HG02852 (cell line): Measurements from ENCODE around the gene TNFRSF1A.

ENCODE experiments used
- ATAC-seq: cut with Tn5 transposase; IDR thresholded peaks from one replicate; pipeline ENCODE4 v1.9.1; 2021; ENCODE audit warnings: mild to moderate bottlenecking, moderate library complexity; ENCODE audit not compliant: unreplicated experiment

The TNFRSF1A gene

DNA sequence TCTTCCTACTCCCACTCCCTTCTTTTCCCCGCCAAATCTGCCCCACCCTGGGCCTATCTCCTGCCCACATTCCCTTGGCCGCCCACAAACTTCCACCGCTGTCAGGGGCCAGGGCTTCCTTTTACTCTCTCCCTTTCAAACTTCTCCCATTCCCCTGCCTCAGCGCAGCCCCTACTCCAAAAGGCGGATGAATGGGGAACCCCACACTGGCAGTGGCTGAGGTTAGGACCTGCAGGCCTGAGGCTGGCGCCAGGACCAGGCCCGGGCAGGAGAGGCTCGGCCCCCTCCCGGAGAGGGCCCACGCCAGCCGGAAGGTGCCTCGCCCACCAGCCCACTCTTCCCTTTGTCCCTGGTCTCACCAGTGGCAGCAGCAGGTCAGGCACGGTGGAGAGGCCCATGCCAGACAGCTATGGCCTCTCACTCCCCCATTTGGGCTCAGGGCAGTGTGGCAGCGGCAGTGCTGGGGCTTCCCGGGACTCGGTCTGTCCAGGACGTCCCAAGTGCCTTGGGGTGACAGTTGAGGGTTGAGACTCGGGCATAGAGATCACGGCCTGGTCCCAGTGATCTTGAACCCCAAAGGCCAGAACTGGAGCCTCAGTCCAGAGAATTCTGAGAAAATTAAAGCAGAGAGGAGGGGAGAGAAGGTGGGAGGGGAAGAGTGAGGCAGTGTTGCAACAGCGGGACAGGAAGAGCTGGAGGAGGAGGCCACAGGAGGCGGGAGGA lies at the start of gene TNFRSF1A:
TNFRSF1A (minus strand) TSS at position 660 of the 723 bp plus-strand sequence; CDS start at position 398, 262 bp downstream.
- ATAC-seq: no peak

DNA sequence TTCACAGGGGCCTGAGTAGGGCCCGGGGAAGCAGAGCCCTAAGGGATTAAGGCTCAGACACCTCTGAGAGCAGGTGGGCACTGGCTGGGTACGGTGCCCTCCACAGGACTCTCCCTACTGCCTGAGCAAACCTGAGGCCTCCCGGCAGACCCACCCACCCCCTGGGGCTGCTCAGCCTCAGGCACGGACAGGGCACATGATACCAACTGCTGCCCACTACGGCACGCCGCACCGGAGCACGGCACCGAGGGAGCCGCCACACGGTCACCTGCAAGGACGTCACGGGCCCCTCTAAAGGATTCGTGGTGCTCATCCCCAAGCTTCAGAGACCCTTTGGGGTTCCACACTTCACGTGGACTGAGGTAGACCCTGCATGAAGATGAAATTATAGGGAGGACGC lies 49.1 kb upstream of the TNFRSF1A start:
- no peak for ATAC-seq

DNA sequence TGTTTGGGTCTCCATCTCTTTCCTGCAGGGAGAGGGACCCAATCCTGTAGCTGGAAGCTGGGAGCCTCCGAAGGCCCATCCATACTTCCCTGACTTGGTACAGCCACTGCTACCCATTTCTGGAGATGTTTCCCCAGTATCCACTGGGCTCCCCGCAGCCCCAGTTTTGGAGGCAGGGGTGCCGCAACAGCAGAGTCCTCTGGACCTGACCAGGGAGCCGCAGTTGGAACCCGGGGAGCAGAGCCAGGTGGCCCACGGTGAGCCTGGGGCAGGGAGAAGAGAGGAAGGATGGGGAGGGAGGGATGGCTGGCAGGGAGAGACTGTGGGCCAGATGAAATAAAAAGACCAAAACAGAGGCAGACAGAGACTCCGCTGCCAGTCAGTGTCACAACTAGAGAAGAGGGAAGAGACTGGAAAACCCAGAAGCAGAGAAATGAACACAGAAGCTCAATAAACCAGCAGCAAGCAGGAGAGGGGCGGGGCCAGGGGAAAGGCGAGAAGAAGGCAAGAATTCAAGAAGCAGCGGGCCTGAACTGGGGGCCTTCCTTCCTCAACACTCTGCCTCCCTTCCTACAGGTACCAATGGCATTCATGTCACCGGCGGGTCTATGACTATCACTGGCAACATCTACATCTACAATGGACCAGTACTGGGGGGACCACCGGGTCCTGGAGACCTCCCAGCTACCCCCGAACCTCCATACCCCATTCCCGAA lies 48.4 kb upstream of the TNFRSF1A start:
- ATAC-seq: no peak

DNA sequence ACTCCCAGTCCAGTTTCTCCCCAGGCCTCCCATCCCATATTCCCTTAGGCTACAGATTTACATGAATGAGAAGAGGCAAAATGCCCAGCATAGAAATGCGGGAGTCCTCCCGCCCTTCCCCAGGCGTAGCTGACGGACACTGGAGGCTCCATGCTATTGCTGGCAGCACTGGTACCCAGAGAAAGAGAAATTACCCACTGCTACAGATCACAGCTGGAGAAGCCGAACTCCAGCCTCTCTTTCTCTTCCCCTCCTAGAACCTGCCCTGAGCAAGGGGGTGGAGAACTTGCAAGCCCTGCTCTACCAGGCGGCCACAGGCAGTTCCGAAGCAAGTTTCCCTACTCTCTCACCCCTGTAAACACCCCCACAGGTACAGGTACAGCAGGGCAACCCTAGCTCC lies 45.7 kb upstream of the TNFRSF1A start:
- no peak for ATAC-seq

DNA sequence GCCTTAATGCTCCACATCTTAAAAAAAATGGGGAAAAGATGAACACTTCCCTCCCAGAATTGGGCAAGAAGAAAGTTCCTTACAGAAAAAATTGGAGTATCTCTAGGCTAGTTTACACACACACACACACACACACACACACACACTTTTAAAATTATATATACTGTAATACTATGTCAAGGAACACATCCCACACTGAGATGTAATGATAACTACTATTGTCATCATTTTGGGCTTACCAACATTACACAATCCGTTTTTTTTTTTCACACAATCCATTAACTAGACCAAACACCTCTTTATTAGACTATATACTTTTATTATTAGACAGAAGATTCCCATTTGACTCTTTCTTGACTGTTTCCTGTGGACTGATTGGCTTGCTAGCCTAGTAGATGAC lies 44.6 kb upstream of the TNFRSF1A start:
- ATAC-seq: no peak

DNA sequence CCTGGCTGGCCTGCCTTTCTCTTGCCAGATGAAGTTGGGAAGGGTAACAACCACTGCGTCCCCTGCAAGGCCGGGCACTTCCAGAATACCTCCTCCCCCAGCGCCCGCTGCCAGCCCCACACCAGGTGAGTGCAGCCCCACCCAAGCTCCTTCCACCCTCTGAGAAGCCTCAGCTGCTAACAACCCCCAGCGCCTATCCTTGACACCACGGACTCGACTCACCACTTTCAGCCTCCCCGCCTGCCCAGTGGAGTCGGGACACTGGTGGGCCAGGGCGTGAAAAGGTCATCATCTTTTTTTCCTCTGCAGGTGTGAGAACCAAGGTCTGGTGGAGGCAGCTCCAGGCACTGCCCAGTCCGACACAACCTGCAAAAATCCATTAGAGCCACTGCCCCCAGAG lies 44.2 kb upstream of the TNFRSF1A start:
- no peak for ATAC-seq

DNA sequence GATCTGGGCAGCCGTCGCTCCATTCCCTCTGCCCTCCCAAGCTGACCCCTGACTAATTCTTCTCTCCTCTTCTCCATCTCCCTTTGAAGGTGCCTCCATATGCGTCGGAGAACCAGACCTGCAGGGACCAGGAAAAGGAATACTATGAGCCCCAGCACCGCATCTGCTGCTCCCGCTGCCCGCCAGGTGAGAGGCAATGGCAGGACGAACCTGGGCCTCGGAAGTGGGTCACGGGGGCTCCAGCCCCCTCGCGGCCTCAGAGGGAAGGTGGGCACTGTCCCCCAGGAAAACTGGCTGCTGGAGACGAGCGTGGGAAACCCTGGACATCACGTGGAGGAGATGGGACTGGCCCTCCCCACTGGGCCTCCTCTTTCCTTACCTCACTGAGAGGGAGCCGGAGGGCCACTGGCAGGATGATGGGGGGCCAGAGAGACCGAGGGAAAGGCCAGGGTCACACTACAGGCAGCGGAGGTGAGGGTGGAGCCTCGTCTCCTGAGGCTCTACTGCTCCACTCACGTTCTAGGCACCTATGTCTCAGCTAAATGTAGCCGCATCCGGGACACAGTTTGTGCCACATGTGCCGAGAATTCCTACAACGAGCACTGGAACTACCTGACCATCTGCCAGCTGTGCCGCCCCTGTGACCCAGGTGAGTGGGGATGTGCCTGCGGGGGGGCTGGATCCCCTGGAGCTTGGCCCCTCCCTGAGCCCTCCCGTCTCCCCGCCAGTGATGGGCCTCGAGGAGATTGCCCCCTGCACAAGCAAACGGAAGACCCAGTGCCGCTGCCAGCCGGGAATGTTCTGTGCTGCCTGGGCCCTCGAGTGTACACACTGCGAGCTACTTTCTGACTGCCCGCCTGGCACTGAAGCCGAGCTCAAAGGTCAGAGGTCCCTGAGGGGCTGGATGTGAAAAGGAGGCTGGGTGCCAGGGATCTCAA lies 42.9 kb upstream of the TNFRSF1A start:
- no peak for ATAC-seq

DNA sequence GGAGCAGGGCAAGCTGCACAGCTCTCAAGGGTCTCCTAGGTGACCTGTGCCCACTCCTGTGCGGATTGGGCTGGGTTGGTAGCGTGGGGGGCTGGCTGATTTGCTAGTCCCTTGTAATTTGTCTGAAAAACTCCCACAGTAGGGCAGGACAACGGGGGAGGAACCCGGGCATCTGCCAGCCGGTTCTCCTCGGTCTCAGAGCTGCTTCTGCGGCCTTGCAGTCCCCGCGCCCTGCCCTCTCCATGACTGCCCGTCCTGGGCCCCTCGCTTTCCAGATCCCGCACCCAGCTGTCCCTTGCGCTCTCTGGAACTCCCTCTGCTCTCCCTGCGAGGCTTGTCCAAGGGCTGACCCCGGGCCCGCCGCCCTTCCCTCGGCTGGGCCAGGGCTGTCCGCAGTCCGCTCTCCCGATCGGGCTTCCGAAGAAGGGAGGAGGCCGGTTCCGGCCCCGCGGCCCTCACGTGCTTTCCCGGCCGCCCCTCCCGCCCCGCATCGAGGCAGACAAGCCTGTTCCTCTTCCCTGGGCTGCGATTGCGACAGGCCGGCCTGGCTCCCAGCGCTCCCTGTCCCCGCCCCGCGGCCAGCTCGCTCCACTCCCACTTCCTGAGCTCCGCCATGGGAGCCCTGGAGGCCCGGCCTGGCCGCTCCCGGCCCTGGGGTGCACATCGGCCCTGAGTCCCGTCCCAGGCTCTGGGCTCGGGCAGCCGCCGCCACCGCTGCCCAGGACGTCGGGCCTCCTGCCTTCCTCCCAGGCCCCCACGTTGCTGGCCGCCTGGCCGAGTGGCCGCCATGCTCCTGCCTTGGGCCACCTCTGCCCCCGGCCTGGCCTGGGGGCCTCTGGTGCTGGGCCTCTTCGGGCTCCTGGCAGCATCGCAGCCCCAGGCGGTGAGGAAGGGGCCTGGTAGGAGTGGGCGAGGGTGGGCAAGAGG lies 42.0 kb upstream of the TNFRSF1A start, which contains the start of gene LTBR:
LTBR (plus strand) TSS at position 591 of the 927 bp plus-strand sequence; CDS start at position 788, 197 bp downstream.
- ATAC-seq: no peak

DNA sequence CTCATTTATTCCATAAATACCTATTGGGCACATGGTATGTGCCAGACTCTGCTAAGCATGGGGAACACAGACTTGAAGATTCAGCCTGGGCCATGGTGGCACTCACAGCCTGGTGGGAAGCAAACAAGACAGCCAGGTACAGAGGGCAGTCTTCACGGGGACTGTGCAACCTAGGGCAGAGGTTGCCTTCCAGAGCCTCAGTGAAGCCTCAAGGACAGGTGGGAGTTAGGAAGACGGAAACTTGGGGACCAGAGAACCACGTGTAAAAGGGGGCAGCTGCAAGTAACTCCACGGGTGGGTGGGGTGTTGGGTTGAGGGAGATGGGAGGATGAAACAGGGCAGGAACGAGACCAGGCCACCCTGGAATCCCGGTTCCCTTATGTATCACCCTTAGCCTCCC lies 41.1 kb upstream of the TNFRSF1A start:
- no peak for ATAC-seq

DNA sequence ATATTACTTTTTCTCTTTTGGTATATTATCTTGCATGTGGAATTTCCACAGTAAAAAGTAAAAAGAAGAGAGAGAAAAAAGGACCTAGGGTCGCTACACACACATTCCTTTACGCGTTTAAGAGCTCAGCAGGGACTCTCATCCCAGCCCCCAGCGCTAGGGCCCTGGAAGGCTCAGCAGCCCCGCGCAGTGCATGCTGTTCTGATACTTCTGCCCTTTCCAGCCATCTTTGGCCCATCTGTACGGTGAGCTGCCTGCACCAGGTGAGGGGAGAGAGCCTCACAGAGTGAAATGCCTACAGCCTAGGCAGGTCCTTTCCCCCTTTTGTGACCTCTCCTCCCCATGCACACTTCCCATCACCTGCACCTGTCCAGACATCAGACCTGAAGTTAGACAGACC lies 40.5 kb upstream of the TNFRSF1A start:
- ATAC-seq: no peak

DNA sequence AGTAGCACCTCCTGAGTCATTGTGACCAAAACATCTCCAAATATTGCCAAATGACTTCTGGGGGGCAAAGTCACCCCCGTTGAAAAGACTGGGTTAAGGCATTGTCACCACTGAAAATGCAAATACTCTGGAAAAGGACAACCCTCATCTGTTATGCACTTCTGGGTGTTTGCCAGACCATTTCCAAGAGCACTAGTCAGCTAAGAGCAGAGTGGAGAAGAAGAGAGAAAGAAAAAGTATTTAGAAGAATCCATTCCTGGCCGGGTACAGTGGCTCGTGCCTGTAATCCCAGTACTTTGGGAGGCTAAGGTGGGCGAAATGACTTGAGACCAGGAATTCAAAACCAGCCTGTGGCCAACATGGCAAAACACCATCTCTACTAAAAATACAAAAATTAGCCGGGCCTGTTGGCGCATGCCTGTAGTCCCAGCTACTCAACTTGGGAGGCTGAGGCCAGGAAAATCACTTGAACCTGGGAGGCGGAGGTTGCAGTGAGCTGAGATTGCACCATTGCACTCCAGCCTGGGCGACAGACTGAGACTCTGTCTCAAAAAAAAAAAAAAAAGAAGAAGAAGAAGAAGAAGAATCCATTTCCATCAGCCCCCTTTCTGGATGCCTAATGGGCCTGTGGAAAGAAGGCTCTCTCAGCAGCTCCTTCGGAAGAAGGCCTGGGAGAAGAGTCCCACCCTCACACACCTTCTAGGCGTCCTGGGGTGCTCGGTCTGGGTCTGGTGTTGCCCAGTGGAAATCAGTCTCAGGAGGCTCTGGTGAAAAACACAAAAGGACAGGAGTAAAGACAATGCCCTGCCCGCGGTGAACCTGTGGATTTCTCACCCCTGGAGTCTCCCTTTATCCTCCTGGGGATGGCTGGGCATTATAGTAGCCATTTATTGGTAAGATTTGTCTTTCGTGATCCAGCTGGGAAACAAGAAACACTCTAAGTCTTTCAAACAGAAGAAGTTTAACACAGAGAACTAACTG lies 38.6 kb upstream of the TNFRSF1A start:
- no peak for ATAC-seq

DNA sequence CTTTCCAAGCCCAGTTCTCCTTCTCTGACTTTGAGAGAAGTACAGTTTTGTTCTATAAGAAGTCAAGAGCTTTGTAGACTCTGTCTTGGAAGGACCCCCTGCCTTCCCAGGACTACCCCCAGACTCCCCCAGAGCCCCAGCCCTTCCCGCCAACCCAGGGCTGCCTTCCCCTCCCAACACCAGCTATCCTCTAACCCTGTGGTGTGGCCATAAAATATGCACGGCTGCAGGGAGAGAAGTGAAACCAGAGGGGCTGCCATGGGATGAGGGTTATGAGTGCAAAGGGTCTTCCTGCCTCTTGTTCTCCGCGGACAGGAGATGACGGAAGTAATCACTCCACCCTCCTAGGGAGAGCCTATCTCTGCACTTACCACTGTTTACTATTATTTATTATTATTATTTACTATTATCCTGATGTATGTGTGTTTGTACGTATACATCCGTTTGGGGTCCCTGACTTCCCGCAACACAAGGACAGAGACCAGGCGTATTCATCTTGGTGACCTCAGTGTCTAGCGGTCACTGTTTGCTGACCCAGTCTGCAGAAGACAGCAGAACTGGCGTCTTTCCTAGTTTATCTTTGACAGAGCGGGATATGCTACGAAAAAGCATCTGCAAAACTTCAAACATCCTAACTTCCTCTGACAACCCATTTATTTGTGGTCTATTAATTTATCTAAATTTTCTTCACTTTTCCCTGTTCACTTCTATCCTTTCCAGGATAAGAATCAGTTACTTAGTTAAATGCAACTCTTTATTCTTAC lies 37.0 kb upstream of the TNFRSF1A start:
- ATAC-seq: no peak

DNA sequence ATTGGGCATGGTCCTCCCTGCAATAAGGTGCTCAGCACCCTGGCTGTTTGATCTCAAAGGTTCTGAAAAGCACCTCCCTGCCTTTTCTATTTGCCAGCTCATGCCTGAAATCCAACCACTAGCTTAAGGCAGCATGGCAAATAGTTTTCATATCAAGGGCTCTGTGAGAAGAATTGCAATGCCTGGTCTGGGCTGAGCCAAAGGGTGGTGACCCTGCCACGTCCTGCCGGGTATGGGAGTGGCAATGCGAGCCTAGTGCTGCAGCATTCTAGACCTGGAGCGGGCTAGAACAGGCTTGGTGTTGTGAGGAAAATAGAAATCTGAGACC lies 35.8 kb upstream of the TNFRSF1A start:
- no peak for ATAC-seq

DNA sequence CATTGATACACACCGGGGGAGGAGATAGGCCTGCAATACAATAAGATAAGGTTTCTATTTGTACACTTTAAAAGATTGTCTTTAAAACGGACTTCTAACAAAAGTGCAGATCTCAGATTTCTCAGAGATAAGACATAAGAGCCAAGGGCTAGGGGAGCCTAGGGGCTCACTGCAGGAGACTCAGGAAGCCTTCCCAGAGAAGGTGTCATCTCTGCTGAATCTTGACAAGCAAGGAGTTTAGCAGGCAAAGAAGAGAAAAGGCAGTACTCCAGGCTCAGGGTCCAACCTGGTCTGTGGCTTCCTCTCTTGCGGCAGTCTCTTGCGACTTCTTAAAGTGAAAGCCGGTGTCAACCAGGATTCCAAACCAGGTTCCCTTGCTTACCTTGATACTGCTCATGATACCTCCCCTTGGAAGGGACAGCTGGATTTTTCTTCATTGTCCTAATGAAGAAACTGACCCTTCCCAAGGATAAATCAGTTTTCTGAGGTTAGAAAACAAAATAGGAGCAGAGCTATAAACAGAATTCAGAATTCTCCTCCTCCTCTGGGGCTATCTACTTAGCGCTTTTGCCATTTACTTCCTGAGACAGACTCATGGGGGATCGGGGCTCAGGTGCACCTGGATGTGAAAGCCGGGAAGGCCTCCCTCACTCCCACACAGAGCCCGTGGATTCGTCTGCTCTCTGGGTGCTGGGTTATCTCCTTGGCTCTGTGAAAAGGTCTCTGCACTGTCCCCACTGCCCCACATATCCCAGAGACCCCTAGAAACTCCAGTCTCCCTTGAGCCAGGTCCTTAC lies 35.2 kb upstream of the TNFRSF1A start:
- no peak for ATAC-seq

DNA sequence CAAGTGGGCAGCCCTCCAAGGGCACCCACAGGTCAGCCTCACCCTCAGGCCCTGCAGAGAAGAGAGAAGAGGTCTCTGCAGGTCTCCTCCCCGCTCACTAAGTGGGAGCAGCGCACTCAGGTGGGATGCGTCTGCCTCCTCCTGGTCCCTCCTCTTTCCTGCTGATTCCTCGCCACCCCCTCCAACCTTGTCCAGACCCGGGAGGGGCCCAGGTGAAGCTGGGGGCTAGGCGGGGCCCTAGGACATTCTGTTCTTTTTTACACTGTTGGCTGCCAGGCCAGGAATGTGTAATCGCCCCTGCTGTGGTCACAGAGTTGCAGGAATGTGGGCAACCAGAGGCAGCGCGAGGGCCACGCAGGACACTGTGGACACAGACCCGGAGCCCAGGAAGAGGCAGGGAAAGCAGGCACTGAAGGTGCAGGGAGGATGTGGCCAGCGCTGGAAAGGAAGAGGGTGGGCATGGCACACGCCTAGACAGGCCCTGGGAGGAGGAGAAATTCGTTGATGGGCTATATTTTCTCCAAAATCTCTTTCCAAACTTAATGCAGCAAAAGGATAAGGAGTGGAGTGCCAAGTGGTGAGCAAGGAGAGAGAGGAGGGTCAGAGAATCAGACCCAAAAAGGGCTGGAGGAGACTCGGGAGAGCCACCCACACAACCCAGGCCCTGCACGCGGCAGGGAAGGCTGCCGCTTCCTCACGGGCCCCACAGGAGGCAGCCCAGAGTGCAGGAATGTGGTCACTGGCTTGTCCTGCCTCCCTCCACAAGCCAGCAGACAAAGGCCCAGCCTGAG lies 34.4 kb upstream of the TNFRSF1A start:
- no peak for ATAC-seq

DNA sequence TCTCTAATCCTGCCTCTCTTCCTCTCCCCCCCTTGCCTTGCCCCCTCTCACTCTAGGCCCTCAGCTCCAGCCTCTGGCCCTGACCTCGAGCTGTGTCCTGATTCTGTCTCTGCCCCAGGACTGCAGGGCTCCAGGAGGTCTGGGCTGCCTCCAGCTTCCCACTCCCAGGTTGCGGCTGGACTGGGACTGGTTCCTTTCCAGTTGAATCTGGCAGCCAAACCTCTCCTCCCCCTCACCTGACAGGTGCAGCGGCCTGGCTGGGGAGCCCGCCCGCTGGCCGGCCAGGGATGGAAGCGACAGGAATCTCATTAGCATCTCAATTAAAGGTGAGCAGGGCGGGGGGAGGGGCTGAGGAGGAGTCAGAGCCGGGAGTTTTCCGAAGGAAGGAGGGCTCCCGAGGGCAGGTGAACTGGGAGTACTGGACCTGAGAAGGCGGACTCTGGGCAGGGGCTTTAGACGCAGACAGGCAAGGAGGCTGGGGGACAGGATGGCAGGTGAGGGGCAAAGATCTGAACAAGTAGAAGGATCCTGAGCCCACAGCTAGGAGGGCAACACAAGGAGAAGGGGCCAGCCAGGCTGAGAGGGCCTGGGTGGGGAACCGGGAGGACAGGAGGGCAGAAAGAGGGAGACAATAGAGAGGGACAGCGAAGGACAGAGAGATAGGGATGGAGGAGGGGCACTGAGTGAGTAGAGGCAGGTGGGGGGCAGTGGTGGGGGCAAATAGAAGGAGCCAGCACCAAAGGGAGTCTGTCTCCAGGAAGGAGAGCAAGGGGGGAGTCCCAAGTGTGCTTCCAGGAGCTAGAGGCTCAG lies 33.6 kb upstream of the TNFRSF1A start, which contains the start of gene SCNN1A:
SCNN1A (minus strand) TSS at position 295 of the 810 bp plus-strand sequence. CDS start 780 bp downstream, outside the sequence.
- ATAC-seq: no peak
